GM11168 (cell line): ENCODE measurements around the gene ZNF83.
"Not testable (repeated sequence)": the region's sequence is repeated elsewhere in the genome, so short reads cannot be mapped to it uniquely, and the experiment has no call there.

Source experiments
- in situ Hi-C: fragments of 300-500 bp; cut with MboI; formaldehyde crosslinking; loops from one replicate; pipeline ENCODE4 v1.12.0; 2022; ENCODE audit warnings: low sequenced_read_pairs; ENCODE audit not compliant: unreplicated experiment

ZNF83 gene

DNA sequence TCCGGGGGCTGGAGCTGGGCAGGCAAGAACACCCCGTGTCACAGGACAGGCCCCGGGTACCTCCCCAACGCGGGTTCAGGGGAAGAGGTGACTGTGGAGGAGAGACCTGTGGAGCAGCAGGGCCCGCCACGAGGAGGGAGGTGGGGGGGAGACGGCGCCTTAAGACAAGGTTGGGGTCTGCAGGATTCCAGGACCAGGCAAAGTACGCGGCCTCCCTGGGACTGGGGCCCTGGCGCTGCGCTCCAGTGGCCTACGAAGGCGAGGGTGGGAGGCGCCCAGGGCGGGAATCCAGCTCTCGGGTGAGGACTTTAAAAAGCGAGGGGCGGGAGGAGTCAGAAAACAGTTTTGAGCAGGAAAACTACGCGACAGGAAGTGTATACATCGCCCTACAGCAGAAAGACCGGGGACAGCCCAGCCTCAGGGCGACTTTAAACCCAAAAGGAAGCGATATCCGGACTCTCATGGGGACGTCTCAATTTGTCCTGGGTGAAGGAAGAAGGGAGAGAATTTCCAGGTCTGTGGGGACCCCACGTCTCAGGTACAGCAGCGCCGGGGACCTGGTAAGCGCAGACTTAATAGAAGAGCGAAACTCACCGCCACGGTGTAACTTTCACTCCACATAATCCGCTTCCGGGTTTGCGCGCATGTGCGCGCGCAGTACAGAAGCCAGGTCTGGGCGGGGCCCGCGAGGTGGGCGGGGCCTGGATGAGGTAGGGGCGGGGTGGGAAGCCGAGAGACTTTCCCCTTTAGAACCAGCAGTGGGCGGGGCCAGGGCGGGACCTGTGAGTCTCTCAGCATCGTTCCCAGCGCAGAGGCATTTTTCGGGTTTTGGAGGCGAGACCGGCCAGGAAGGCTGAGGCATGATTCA, at the start of gene ZNF83:
Gene ZNF83 (minus strand): TSS at position 638 of the 868 bp plus-strand sequence.
- in situ Hi-C loops: no loop called here

DNA sequence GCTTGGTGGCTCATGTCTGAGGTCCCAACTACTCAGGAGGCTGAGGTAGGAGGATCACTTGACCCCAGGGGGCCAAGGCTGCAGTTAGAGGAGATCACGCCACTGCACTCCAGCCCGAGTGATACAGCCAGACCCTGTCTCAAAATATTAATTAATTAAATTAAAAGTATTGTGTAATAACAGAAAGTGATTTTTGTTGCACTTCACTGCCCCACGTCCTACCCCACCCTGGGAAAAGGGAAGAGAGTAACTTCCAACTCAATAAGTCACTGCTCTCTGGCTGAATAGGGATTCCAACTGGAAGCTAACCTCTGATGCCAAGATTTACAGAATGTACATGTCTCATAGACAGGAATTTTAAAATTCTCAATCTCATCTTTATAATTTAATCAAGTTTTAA, 49.5 kb upstream of the ZNF83 start:
- in situ Hi-C loops: loop anchor here (5.0 kb wide), 1 partner anchor 680 kb away; the partner anchor contains the start of gene ZNF525

DNA sequence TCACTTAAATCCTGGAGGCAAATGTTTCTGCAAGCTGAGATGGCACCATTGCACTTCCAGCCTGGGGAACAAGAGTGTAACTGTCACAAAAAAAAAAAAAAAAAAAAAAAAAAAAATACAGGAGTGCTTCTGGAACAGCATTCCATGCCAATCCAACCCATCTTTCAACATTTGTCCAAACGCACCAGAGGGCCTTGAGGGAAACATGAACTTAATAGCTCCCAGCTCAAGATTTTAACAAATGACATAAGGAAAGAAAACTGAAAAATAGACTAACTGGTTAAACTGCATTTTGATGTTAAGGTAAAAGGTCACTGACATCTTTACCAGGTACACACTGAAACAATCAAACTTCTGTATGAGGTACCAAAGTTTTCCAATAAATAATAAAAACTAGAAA, 47.7 kb upstream of the ZNF83 start:
- in situ Hi-C loops: loop anchor here (5.0 kb wide), 1 partner anchor 681 kb away; the partner anchor contains the start of gene ZNF525

DNA sequence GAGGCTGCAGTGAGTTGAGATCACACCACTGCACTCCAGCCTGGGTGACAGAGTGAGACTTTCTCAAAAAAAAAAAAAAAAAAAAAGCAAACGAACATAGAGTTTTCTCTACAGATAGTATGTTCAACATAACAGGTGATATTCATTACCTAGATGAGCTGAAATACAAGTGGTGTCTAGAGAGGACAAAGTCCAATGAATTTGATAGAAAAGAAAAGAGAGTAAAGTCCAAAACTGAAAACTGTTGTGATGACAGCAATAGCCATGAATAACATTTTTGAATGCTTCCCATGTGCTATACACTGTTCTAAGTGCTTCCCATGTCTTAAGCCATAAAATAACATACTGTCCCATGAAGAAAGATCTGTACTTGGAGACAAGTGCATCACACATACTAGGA, 43.1 kb upstream of the ZNF83 start:
- in situ Hi-C loops: loop anchor here (5.0 kb wide), 1 partner anchor 296 kb away; no protein-coding TSS in a partner anchor

DNA sequence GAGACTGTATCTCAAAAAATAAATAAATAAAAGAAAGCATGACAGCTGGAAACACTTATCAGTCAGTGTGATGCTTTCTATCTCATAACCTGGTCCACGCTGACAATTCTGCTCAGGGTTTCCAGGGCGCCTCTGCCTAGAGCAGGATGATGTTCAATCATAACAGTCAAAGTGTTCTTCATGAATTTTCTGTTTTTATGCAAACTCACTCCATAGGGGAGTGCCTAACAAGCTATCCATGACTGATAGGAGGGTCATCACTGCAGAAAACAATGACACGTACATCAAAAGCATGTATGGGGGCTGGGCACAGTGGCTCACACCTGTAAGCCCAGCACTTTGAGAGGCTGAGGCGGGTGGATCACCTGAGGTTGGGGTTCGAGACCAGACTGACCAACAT, 41.4 kb upstream of the ZNF83 start:
- in situ Hi-C loops: no loop called here

DNA sequence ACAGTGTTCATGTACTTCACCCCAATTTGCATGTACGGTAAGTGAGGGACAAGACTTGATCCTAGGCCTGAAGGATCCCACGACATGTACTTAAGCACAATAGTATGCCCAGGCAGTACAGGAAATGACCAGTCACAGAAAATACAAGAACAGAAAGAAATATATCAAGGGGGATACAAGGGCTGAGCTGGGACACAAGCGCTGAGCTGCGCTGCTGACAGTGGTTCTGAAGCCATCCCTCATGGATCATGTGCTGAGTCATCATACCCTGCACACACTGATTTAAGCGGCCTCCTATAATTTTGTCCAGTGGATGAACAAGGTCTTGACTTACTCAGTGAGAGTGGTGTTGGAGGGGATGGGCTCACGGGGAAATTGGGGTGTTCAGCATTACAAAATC, 37.1 kb upstream of the ZNF83 start:
- in situ Hi-C loops: not testable (repeated sequence)

DNA sequence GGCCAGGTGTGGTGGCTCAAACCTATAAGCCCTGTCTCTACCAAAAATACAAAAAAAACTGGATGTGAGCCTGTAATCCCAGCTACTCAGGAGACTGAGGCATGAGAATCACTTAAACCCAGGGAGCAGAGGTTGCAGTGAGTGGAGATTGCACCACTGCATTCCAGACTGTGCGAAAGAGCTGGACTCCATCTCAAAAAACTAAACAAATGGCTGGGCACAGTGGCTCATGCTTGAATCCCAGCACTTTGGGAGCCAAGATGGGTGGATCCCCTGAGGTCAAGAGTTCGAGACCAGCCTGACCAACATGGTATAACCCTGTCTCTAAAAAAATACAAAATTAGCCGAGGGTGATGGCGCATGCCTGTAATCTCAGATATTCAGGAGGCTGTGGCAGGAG, 34.9 kb upstream of the ZNF83 start:
- in situ Hi-C loops: no loop called here

DNA sequence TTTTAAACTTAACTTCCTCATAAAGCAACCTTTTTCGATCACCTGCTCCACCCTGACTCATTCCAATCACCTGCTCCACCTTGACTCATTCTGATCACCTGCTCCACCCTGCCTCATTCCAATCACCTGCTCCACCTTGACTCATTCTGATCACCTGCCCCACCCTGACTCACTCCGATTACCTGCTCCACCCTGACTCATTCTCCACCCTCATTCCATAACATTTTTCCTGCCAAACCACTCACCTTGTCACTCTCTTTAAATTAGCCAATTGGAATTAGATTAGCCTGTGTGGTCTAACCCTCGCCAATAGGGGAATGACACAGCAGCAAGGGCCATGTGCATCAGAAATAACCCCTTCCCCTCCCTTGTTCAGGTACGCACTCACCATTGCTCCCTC, 31.9 kb upstream of the ZNF83 start:
- in situ Hi-C loops: no loop called here

DNA sequence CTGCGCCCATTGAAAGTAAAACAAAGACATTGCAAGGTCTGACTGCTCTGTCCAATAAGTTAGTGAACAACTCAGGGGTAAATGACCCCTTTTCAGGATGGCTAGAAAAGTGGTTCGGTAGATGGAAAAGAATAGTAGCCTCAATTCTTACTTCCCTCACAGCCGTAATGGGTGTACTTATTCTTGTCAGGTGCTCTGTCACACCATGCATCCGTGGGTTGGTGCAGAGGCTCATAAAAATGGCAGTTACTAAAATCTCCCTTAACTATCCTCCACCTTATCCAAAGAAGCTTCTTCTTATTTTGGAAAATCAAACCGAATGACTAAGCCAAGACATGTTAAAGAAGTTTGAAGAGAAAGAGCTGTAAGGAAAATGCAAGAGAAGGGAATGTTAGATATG, 31.4 kb upstream of the ZNF83 start:
- in situ Hi-C loops: no loop called here

DNA sequence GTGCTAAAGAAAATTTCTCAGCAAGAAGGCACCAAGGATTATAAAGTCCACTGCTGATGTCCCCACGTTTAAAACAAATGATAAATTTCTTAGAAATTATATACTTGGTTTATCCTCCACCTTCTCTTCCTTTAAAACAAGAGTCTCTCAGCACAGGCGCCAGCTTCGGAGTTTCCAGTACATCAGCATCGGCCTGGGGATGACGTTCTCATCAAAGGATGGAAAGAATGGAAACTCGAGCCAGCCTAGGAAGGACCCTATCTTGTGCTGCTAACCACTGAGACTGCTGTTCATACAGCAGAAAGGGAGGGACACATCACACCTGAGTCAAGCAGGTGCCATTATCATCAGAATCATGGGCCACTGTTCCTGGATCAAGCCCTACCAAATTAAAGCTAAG, 29.8 kb upstream of the ZNF83 start:
- in situ Hi-C loops: no loop called here

DNA sequence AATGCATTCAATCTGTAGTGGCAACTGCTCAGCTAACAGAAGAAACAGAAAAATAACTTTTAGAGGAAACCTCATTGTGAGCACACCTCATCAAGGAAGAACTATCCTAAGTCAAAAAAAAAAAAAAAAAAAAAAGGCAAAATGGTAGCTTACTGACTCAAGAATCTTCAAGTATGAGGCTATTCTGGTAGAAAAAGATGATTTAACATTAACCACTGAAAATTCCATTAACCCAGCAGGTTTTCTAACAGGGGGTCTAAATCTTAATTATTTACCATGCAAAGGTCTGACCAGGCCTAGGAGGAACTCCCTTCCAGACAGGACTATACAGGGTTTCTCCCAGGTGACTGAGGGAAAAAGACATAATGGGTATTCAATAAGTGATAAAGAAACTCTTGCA, 28.4 kb upstream of the ZNF83 start:
- in situ Hi-C loops: no loop called here

DNA sequence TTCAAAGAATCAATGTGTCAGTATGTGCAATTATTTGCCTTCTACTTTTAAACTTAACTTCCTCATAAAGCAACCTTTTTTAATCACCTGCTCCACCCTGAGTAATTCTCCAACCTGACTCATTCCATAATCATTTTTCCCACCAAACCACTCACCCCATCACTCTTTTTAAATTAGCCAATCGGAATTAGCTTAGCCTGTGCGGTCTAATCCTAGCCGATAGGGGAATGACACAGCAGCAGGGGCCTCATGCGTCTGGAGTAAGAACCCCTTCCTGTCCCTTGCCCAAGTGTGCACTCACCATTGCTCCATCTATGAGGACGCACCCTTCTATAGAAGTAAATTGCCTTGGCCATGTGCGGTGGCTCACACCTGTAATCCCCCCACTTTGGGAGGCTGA, 27.4 kb upstream of the ZNF83 start:
- in situ Hi-C loops: no loop called here

DNA sequence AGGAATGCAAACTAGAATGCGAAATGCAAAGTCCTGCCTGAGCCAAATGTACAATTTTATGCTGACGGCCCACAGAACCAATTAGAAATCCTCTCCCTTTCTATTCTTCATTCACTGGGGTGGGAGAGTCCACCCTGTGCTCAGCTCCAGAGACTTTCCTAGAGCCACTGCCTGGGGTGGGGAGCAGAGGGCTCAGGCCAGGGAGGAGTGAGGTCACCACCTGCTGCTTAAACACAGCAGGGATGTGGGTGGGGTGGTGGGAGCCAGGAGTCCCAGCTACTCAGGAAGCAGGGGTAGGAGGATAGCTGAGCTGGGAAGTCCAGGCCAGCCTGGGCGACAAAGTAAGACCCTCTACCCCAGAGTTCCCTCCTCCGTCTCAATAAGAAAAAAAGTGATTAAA, 26.9 kb upstream of the ZNF83 start:
- in situ Hi-C loops: no loop called here

DNA sequence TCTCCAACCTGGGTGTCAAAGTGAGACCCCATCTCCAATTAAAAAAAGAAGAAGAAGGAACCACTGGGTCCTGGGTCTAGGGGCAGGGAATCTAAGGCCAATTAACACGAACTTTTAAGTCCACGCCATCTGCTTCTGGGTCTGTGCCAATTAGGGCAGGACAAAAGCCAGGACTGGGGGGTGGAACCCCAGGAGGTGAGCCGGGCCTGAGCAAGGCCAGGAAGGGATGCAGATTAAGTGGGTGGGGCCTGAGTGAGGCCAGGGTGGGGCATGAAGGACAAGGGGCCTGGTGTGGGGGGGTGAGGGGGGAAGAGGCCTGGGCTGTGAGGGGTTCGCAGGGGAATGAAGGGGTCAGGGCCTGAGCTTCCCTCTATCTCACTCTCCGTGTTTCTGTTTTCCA, 26.3 kb upstream of the ZNF83 start:
- in situ Hi-C loops: no loop called here

DNA sequence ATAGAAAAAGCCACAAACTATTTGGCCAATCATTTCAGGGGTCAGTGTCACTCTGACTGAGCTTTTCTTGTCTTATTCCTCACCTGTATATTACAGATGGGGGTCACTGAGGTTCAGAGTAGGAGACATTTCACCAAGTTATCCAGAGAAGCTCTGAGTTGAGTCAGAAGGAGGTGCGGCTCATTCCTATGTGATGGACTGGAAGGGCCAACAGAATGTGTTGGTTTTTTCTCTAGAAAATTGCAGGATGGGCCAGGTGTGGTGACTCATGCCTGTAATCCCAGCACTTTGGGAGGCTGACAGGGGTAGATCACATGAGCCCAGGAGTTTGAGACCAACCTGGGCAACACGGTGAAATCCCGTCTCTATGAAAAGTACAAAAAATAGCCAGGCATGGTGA, 24.5 kb upstream of the ZNF83 start:
- in situ Hi-C loops: no loop called here

DNA sequence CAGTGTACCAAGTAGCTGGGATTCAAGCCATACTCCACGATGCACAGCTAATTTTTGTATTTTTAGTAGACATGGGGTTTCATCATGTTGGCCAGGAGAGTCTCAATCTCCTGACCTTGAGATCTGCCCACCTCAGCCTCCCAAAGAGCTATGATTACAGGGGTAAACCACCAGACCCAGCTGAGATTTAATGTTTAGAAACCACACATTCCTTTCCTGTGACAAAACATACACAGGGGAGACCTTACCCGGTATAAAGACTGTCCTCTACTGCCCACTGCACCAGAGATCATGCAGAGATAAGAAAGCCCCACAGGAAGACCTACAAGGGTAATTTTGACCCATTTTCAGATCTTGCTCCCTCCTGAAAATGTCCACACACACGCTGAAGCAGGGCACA, 22.8 kb upstream of the ZNF83 start:
- in situ Hi-C loops: no loop called here

DNA sequence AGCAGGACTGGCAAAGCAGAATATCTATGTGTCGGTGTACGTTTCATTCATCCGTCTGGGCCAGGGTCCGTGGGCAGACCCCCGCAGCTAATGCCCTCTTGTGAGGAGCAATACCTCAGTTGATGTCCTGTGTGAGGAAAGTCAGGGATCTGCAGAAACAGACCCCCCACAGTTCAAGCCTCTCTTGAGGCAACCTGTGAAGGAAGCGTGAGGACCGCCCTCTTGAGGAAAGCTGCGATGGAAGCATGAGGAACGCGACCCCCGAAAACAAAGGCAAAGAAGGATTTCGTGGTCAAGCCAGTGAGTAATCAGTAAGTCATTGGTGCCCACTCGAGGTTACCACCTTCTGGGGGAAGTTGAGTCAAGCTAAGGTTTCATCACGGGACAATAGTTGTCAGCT, 20.9 kb upstream of the ZNF83 start:
- in situ Hi-C loops: no loop called here

DNA sequence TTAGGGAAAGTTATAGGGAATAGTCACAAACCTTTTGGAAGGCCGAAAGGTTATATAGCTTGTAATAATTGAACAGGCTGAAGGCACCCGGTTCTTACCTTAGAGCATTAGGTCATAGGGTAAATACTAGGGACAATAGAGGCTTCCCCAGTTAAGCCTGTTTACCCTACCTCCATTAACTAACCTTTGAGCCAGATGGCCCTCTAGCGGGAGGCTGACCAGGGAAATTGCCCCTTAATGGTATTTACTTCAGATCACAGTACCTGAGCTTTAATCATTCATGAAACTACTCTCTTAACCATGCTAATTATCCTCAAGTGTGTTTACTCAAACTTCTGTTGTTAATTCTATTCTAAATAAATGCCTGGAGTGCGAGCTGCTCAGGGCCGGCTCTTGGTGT, 20.4 kb upstream of the ZNF83 start:
- in situ Hi-C loops: no loop called here

DNA sequence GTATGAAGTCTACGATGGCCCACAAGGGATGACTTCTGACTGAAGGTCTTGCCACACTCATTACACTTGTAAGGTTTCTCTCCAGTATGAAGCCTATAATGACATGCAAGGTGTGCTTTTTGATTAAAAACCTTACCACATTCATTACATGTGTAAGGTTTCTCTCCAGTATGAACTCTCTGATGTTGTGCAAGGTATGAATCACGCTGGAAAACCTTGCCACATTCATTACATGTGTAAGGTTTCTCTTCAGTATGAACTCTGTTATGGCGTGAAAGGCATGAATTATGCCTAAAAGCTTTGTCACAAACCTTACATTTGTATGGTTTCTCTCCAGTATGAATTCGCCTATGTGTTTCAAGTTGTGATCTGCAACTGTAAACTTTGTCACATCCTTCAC, 15.0 kb upstream of the ZNF83 start:
- in situ Hi-C loops: no loop called here

DNA sequence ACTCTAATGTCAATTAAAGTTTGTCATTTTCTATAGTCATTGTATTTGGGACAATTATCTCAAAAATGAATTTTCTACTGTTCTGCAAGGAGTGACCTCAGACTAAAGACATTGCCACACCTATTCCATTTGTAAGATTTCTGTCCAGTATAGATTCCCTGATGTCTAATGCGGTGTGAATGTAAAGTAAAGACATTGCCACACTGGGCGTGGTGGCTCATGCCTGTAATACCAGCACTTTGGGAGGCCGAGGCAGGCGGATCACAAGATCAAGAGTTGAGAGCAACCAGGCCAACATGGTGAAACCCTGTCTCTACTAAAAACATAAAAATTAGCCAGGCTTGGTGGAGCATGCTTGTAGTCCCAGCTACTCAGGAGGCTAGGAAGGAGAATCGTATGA, 13.8 kb upstream of the ZNF83 start:
- in situ Hi-C loops: no loop called here

DNA sequence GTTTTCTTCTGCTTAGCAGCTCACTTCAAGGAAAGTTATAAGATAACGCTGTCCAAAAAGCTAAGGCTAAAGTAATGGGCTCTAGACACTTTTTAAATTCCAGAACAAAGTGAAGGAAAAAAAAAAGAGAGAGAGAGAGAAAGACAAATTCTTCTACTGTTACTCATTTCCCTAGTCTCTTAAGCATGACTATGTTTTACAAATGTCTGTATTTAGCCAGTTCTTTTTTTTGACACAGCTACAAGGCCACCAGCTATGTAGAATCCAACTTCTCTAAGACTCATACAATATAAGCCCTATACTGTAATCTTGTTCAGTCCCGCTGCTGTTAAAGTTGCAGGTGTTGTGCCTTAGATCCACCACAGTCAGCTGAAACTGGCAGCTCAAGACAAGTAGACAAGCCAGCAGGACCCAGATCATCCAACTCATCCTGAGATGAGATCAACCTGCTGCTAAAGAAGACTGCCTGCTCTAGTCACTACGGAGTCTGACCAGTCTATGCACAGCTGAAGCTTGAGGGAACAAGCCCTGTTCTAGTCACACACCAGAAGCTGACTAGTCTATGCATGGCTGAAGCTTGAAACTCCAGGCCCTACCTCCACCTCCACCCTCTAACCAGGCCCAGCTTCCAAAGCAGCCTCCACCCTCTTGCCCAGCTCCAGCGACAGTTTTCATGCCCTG, 10.3 kb upstream of the ZNF83 start:
- in situ Hi-C loops: no loop called here
